PC-9 (cell line): ENCODE measurements around the gene PSME3IP1.

ENCODE experiments used
- CTCF ChIP-seq: fragments of 200-600 bp; sonication (generic); conservative IDR thresholded peaks from 2 replicates; pipeline ENCODE4 v1.6.1; 2017; ENCODE audit warnings: mixed run types, antibody characterized with exemption, mild to moderate bottlenecking, moderate library complexity
- EZH2 ChIP-seq: fragments of 200-600 bp; sonication (generic); IDR thresholded peaks from 2 replicates; pipeline ENCODE4 v1.8.0; 2017; ENCODE audit warnings: antibody characterized with exemption, low read depth

- TF ChIP-seq CTCF = no peak
- TF ChIP-seq EZH2 = no peak
Observed at GRCh38 chr16:57169327-57169726, 16.5 kb downstream of the PSME3IP1 start.
